A673 (cell line): Measurements from ENCODE around the gene ADGRG3. TPM values are rescaled to one million over a fixed set of nuclear protein-coding genes. Genes with fewer than 3 reads are reported as not detected.

ENCODE experiments used
- BruUV-seq: library from RNA; stranded (reverse); fragments of 400-500 nt; replicated peaks from 2 replicates; lab custom pipeline; 2021; lab: Mats Ljungman, UMichigan
- CTCF ChIA-PET: fragments of 300-600 bp; sonication (Branson Sonifier 250); formaldehyde crosslinking; loops from one replicate; lab custom pipeline; 2022; ENCODE audit warnings: antibody characterized with exemption; lab: Charles Lee
- POLR2A ChIA-PET: fragments of 300-600 bp; sonication (Branson Sonifier 250); formaldehyde crosslinking; loops from one replicate; lab custom pipeline; 2022; ENCODE audit warnings: antibody characterized with exemption; ENCODE audit not compliant: low non-redundant PET; lab: Charles Lee
- DNase-seq: peaks from one replicate; pipeline ENCODE4 v3.0.0-alpha.2; 2015; ENCODE audit warnings: low spot score
- H3K27ac ChIP-seq: fragments of 200-600 bp; sonication (generic); 2 replicates; pipeline ENCODE4 v1.5.1; 2016; ENCODE audit warnings: mixed run types, low read depth, mild to moderate bottlenecking, mixed read lengths, antibody characterized with exemption, low read length; ENCODE audit not compliant: poor library complexity, severe bottlenecking
- H3K27me3 ChIP-seq: fragments of 200-600 bp; sonication (generic); replicated peaks from 2 replicates; pipeline ENCODE4 v1.6.1; 2017; ENCODE audit warnings: mixed run types, low read depth, mild to moderate bottlenecking, mixed read lengths, antibody characterized with exemption, low read length; ENCODE audit not compliant: insufficient read depth, poor library complexity
- H3K36me3 ChIP-seq: fragments of 200-600 bp; sonication (generic); 2 replicates; pipeline ENCODE4 v1.6.1; 2016; ENCODE audit warnings: mixed run types, mild to moderate bottlenecking, mixed read lengths, antibody characterized with exemption, low read length; ENCODE audit not compliant: insufficient read depth, poor library complexity, severe bottlenecking
- H3K4me1 ChIP-seq: fragments of 200-600 bp; sonication (generic); 2 replicates; pipeline ENCODE4 v1.6.1; 2017; ENCODE audit warnings: mixed run types, mild to moderate bottlenecking, mixed read lengths, antibody characterized with exemption, low read length; ENCODE audit not compliant: insufficient read depth, poor library complexity, severe bottlenecking
- H3K4me3 ChIP-seq: fragments of 200-600 bp; sonication (generic); 2 replicates; pipeline ENCODE4 v1.5.1; 2016; ENCODE audit warnings: low read depth, mixed run types, mild to moderate bottlenecking, mixed read lengths, low read length; ENCODE audit not compliant: poor library complexity, severe bottlenecking
- H3K9me3 ChIP-seq: fragments of 200-600 bp; sonication (generic); 2 replicates; pipeline ENCODE4 v1.6.1; 2016; ENCODE audit warnings: mixed run types, low read depth, mild to moderate bottlenecking, mixed read lengths, antibody characterized with exemption, low read length; ENCODE audit not compliant: poor library complexity, severe bottlenecking
- EZH2 ChIP-seq: fragments of 200-600 bp; sonication (generic); IDR thresholded peaks from 2 replicates; pipeline ENCODE4 v1.6.1; 2017; ENCODE audit warnings: borderline replicate concordance, low read depth, mild to moderate bottlenecking, mixed read lengths, antibody characterized with exemption, low read length; ENCODE audit not compliant: poor library complexity, severe bottlenecking
- intact Hi-C: fragments of 100-400 bp; cut with micrococcal nuclease; formaldehyde crosslinking; loops from one replicate; pipeline ENCODE4 v1.10.0; 2022; ENCODE audit not compliant: unreplicated experiment
- total RNA-seq: library from RNA; stranded (reverse); gene quantifications from 2 replicates; pipeline ENCODE4 v1.2.3, GENCODE V29; 2021
- TF ChIP-seq, protein P1 (sequence below): fragments of 300-800, 200-600 bp; sonication (generic); conservative IDR thresholded peaks from 2 replicates; pipeline ENCODE4 v1.5.1; 2017; ENCODE audit warnings: low read depth, mild to moderate bottlenecking, antibody characterized with exemption, low read length, moderate library complexity, mixed read lengths

ADGRG3 gene
- total RNA-seq, 1 experiment from 2014 or later: not detected

DNA sequence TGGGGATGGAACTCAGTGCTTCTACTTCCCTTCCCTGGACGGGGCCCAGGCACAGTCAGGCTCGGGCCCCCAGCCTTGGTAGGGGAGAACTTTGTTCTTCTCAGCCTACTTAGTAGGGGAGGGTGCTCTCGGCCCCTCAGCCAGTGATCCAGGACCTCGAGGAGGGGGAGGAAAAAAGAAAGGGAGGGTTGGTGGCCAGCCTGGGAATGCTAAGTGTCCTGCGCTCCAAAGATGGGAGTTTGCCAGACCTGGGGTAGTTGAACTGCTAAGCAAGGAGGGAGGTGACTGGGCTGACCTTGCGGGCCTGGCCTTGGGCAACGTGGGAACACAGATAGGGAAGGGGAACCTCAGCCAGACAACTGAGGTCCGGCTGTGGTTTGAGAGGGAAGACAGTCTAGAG is 27.5 kb upstream of the ADGRG3 start:
- no peaks in the 10 kb centered on the region for H3K4me1 ChIP-seq
- DNase-seq: no peak
- intact Hi-C loops: no loop called here
- BruUV-seq: no TSS peak
- no peaks in the 10 kb centered on the region for H3K27me3 ChIP-seq
- H3K36me3 ChIP-seq: no peaks in the 10 kb centered on the region
- H3K27ac ChIP-seq: no peak overlapping the region
- H3K4me3 ChIP-seq: no peak overlapping the region
- TF ChIP-seq, protein P1, sequence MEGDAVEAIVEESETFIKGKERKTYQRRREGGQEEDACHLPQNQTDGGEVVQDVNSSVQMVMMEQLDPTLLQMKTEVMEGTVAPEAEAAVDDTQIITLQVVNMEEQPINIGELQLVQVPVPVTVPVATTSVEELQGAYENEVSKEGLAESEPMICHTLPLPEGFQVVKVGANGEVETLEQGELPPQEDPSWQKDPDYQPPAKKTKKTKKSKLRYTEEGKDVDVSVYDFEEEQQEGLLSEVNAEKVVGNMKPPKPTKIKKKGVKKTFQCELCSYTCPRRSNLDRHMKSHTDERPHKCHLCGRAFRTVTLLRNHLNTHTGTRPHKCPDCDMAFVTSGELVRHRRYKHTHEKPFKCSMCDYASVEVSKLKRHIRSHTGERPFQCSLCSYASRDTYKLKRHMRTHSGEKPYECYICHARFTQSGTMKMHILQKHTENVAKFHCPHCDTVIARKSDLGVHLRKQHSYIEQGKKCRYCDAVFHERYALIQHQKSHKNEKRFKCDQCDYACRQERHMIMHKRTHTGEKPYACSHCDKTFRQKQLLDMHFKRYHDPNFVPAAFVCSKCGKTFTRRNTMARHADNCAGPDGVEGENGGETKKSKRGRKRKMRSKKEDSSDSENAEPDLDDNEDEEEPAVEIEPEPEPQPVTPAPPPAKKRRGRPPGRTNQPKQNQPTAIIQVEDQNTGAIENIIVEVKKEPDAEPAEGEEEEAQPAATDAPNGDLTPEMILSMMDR: no peak
- TF ChIP-seq EZH2: no peak
- ChIA-PET CTCF (no interaction called here), POLR2A (no interaction called here)
- no peaks in the 10 kb centered on the region for H3K9me3 ChIP-seq

- Histone ChIP-seq H3K9me3 (no peaks in the 10 kb centered on the region), H3K27me3 (no peaks in the 10 kb centered on the region), H3K27ac (no peak overlapping the region), H3K36me3 (no peaks in the 10 kb centered on the region), H3K4me1 (no peaks in the 10 kb centered on the region), H3K4me3 (no peak overlapping the region)
- no peak for TF ChIP-seq EZH2
- TF ChIP-seq, protein P1: no peak
- ChIA-PET CTCF (no interaction called here), POLR2A (no interaction called here)
- DNase-seq: no peak
- intact Hi-C loops: no loop called here
- no TSS peak for BruUV-seq
These were observed 25.7 kb upstream of the ADGRG3 start for GRCh38 chr16:57642160-57643135.

- CTCF ChIA-PET: no interaction called here
- DNase-seq: no peak
- no peaks in the 10 kb centered on the region for H3K27me3 ChIP-seq
- TF ChIP-seq, protein P1: no peak
- no peak for TF ChIP-seq EZH2
- H3K4me3 ChIP-seq: no peak overlapping the region
- no peaks in the 10 kb centered on the region for H3K9me3 ChIP-seq
- POLR2A ChIA-PET: no interaction called here
- no peaks in the 10 kb centered on the region for H3K4me1 ChIP-seq
- intact Hi-C loops: no loop called here
- no peak overlapping the region for H3K27ac ChIP-seq
- no peaks in the 10 kb centered on the region for H3K36me3 ChIP-seq
- BruUV-seq: no TSS peak
These were observed 24.8 kb upstream of the ADGRG3 start for GRCh38 chr16:57643147-57643874.
